Stomach (tissue), 9 donors: ENCODE data around the gene ZNF442. TPM values are rescaled to one million over a fixed set of nuclear protein-coding genes. Genes with fewer than 3 reads are reported as not detected.

Experiments
- DNase-seq, 2 donors: peaks; one replicate each; pipeline versions ENCODE4 v3.0.0 to v3.0.0-alpha.2; 2013 to 2019
- H3K27ac ChIP-seq, 5 donors: fragments of 200-600 bp in 4 of 5; sonication (generic) in 4 of 5; one replicate each; pipeline ENCODE4 v1.5.1; 2013 to 2019; ENCODE audit warnings: mild to moderate bottlenecking in 1 of 5, moderate library complexity in 1 of 5
- H3K27me3 ChIP-seq, 3 donors: fragments of 200-600 bp; sonication (generic); one replicate each; pipeline ENCODE4 v1.5.1; 2017 to 2019; ENCODE audit warnings: mixed run types in 1 of 3
- H3K36me3 ChIP-seq, 4 donors: fragments of 200-600 bp; sonication (generic); 1 replicate in 3 of 4; 2 replicates in 1 of 4; pipeline ENCODE4 v1.5.1; 2016 to 2019
- H3K4me1 ChIP-seq, 4 donors: fragments of 200-600 bp; sonication (generic); one replicate each; pipeline ENCODE4 v1.5.1; 2016 to 2019
- H3K4me3 ChIP-seq, 4 donors: fragments of 200-600 bp; sonication (generic) in 3 of 4; one replicate each; pipeline ENCODE4 v1.5.1; 2016 to 2019; ENCODE audit warnings: mild to moderate bottlenecking in 1 of 4
- H3K9me3 ChIP-seq, 4 donors: fragments of 200-600 bp; sonication (generic); one replicate each; pipeline ENCODE4 v1.5.1; 2016 to 2019
- EP300 ChIP-seq: sonication (generic); formaldehyde crosslinking; IDR thresholded peaks from one replicate; pipeline ENCODE4 v1.6.1; 2017; ENCODE audit warnings: antibody characterized with exemption
- POLR2A ChIP-seq, 4 donors: fragments of 450-650 bp; IDR thresholded peaks; one replicate each; pipeline ENCODE4 v1.6.1; 2016; ENCODE audit warnings: antibody characterized with exemption in 4 of 4, control low read depth in 2 of 4, mild to moderate bottlenecking in 1 of 4, moderate library complexity in 1 of 4
- POLR2AphosphoS5 ChIP-seq, 3 donors: sonication (generic); formaldehyde crosslinking; IDR thresholded peaks; one replicate each; pipeline ENCODE4 v1.6.1; 2016; ENCODE audit warnings: antibody characterized with exemption in 3 of 3
- whole genome bisulfite sequencing, 5 donors: extraction: QIAGEN DNeasy Blood & Tissue Kit in 3 of 5; methylation state at CpG; one replicate each; pipeline versions ENCODE4 v1.1.5 to v1.1.7; 2013 to 2018; 5-methylcytosine and 5-hydroxymethylcytosine counted together
- intact Hi-C: fragments of 100-400 bp; cut with DNase I; formaldehyde crosslinking; loops from one replicate; pipeline ENCODE4 v1.15.1; 2023; ENCODE audit warnings: low total_unique reads
- polyA plus RNA-seq, 3 donors: library from polyadenylated mRNA; stranded (reverse); fragments of 200-250 nt; gene quantifications; one replicate each; pipeline ENCODE4 v1.2.3, GENCODE V29; 2013
- total RNA-seq, 5 donors: library from RNA; depleted of rRNA; stranded (reverse); fragments of >200 nt; gene quantifications; one replicate each; pipeline versions ENCODE4 v1.1.0 to v1.2.3, GENCODE V29; 2014 to 2016
- TF ChIP-seq, protein P1 (sequence below), 7 experiments: fragments of 450-650 bp in 4 of 7; fragments of 200-600 bp in 3 of 7; sonication (generic) in 3 of 7; IDR thresholded peaks; one replicate each; pipeline ENCODE4 v1.5.1; 2016 to 2019; ENCODE audit warnings: antibody characterized with exemption in 7 of 7, control low read depth in 2 of 7, mild to moderate bottlenecking in 1 of 7
- donor health status: healthy with polysubstance abuse.
- donor health status: Bipolar disorder and iron deficiency.
- donor health status: healthy.

Gene ZNF442
- total and polyA plus RNA-seq, 8 donors, result 0.31 to 7.8 (median 2.3) TPM; not detected in 1

DNA sequence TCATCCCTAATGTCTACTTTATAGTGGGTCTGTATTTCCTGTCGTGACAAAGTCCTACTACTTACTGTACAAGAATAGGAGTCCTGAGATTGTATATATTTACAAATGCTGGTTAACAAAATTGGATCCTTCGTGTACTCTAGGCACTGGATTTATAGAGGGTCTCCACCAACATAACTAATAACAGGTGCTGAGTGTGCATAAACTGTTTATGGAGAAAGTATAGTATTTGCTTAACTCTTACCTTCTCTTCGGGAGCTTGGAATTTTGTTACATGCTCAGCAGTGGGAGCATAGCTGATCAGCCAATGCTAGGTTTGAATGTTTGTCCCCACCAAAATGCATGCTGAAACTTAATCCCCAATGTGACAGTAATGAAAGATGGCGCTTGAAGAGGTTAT lies 12.1 kb downstream of the ZNF442 start:
- intact Hi-C loops, result no loop called here
- no peaks in the 10 kb centered on the region for H3K4me1 ChIP-seq

DNA sequence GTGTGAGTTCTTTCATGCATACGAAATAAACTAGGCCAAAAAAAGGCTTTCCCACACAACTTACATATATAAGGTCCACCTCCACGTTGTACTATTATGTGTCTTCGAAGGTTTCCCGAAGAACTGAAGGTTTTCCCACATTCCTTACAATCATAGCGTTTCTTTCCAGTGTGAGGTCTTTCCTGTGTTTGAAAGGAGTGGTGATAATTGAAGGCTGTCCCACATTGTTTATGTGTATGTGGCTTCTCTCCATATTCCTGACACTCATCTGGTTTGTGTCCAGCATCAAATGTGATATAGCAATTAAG lies 14.6 kb downstream of the ZNF442 start:
- Histone ChIP-seq H3K4me3 (no peak overlapping the region), H3K27me3 (no peaks in the 10 kb centered on the region), H3K9me3 (peaks cover 27 to 97% (median 70%) of the 10 kb centered on the region in 4 donors), H3K36me3 (peaks cover 17 to 50% (median 35%) of the 10 kb centered on the region in 4 donors), H3K27ac (no peak overlapping the region), H3K4me1 (no peaks in the 10 kb centered on the region)
- WGBS, 5 donors, result 92 to 98% (median 95%) methylated on average over 5 of the region's 5 CpGs
- no peak for TF ChIP-seq EP300
- TF ChIP-seq, protein P1, sequence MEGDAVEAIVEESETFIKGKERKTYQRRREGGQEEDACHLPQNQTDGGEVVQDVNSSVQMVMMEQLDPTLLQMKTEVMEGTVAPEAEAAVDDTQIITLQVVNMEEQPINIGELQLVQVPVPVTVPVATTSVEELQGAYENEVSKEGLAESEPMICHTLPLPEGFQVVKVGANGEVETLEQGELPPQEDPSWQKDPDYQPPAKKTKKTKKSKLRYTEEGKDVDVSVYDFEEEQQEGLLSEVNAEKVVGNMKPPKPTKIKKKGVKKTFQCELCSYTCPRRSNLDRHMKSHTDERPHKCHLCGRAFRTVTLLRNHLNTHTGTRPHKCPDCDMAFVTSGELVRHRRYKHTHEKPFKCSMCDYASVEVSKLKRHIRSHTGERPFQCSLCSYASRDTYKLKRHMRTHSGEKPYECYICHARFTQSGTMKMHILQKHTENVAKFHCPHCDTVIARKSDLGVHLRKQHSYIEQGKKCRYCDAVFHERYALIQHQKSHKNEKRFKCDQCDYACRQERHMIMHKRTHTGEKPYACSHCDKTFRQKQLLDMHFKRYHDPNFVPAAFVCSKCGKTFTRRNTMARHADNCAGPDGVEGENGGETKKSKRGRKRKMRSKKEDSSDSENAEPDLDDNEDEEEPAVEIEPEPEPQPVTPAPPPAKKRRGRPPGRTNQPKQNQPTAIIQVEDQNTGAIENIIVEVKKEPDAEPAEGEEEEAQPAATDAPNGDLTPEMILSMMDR (IDR thresholded peaks at IDR 0.05), result no peak
- no peak for TF ChIP-seq POLR2A (IDR thresholded peaks at IDR 0.05)
- no peak for TF ChIP-seq POLR2AphosphoS5 (IDR thresholded peaks at IDR 0.05)
- intact Hi-C loops, result no loop called here
- no peak for DNase-seq

More for the DNA sequence above, 12.1 kb downstream of the ZNF442 start:
- Histone ChIP-seq H3K4me3 (no peak overlapping the region), H3K9me3 (peaks cover 25 to 83% (median 60%) of the 10 kb centered on the region in 4 donors), H3K27ac (no peak overlapping the region), H3K36me3 (peaks cover 17 to 50% (median 30%) of the 10 kb centered on the region in 4 donors), H3K27me3 (no peaks in the 10 kb centered on the region)
- DNase-seq, result no peak
- WGBS, 5 donors, result 91 to 92% (median 91%) methylated on average over 4 of the region's 4 CpGs
- TF ChIP-seq POLR2A (IDR thresholded peaks at IDR 0.05), result no peak
- no peak for TF ChIP-seq EP300
- TF ChIP-seq POLR2AphosphoS5 (IDR thresholded peaks at IDR 0.05), result no peak
- TF ChIP-seq, protein P1 (IDR thresholded peaks at IDR 0.05), result no peak

DNA sequence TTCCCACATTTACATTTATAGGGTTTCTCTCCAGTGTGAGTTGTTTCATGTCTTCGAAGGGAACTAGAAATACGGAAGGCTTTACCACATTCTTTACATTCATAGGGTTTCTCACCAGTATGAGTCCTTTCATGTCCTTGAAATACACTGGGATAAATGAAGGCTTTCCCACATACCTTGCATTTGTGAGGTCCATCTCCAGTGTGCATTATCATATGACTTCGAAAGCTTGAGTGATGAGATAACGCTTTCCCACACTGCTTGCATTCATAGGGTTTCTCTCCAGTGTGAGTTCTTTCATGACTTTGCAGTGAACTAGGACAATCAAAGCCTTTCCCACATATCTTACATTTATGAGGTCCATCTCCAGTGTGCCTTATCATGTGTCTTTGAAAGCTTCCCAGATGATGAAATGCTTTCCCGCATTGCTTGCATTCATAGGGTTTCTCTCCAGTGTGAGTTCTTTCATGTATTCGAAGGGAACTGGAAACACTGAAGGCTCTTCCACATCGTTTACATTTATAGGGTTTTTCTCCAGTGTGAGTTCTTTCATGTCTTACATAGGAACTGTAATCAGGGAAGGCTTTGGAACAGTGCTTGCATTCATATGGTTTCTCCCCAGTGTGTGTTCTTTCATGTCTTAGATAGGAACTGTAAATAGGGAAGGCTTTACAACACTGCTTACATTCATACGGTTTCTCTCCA lies 15.1 kb downstream of the ZNF442 start:
- TF ChIP-seq, protein P1 (IDR thresholded peaks at IDR 0.05), result no peak
- no peak for TF ChIP-seq POLR2AphosphoS5 (IDR thresholded peaks at IDR 0.05)
- no peak for TF ChIP-seq POLR2A (IDR thresholded peaks at IDR 0.05)
- no peak for TF ChIP-seq EP300
- 96 to 98% (median 98%) methylated on average over 8 of the region's 8 CpGs for WGBS, 5 donors
- H3K9me3 ChIP-seq, result peaks cover 27 to 97% (median 70%) of the 10 kb centered on the region in 4 donors
- DNase-seq, result no peak
- no peaks in the 10 kb centered on the region for H3K27me3 ChIP-seq
- no peaks in the 10 kb centered on the region for H3K4me1 ChIP-seq
- peaks cover 17 to 54% (median 35%) of the 10 kb centered on the region in 4 donors for H3K36me3 ChIP-seq
- intact Hi-C loops, result no loop called here
- H3K27ac ChIP-seq, result no peak overlapping the region
- H3K4me3 ChIP-seq, result no peak overlapping the region

GRCh38 chr19:12346896-12347295 lies 18.6 kb downstream of the ZNF442 start:
- H3K4me1 ChIP-seq, result no peaks in the 10 kb centered on the region
- TF ChIP-seq, protein P1 (IDR thresholded peaks at IDR 0.05), result no peak
- TF ChIP-seq EP300 (no peak), POLR2A (IDR thresholded peaks at IDR 0.05) (no peak), POLR2AphosphoS5 (IDR thresholded peaks at IDR 0.05) (no peak)
- H3K4me3 ChIP-seq, result no peak overlapping the region
- no peaks in the 10 kb centered on the region for H3K27me3 ChIP-seq
- no peak overlapping the region for H3K27ac ChIP-seq
- intact Hi-C loops, result no loop called here
- DNase-seq, result no peak
- 47 to 68% (median 61%) methylated on average over 2 of the region's 2 CpGs for WGBS, 5 donors
- H3K36me3 ChIP-seq, result peaks cover 17 to 37% (median 29%) of the 10 kb centered on the region in 4 donors
- H3K9me3 ChIP-seq, result peaks cover 27 to 95% (median 52%) of the 10 kb centered on the region in 4 donors
